Type B pancreatic cell (in vitro differentiated cells): ENCODE results near the gene KRTAP10-10. TPM values are rescaled to one million over a fixed set of nuclear protein-coding genes. Genes with fewer than 3 reads are reported as not detected.
A peak's percentile ranks its signal among the peaks of the same experiment; 100 is the strongest.
"Not testable (repeated sequence)": the region's sequence is repeated elsewhere in the genome, so short reads cannot be mapped to it uniquely, and the experiment has no call there.

Experiments used
- DNase-seq: peaks from one replicate; pipeline ENCODE4 v3.0.0; 2021; ENCODE audit warnings: mixed read lengths; ENCODE audit not compliant: unreplicated experiment; ENCODE audit errors: extremely low spot score
- H3K27ac Mint-ChIP-seq: 2 replicates; pipeline ENCODE4 v1.8.0; 2021; ENCODE audit warnings: mild to moderate bottlenecking, mixed read lengths
- H3K27me3 Mint-ChIP-seq: 2 replicates; pipeline ENCODE4 v1.8.0; 2021; ENCODE audit warnings: mixed read lengths
- H3K36me3 Mint-ChIP-seq: 2 replicates; pipeline ENCODE4 v1.8.0; 2021; ENCODE audit warnings: mixed read lengths
- H3K4me1 Mint-ChIP-seq: one replicate; pipeline ENCODE4 v1.8.0; 2021; ENCODE audit warnings: mixed read lengths; ENCODE audit not compliant: unreplicated experiment
- H3K4me3 Mint-ChIP-seq: 2 replicates; pipeline ENCODE4 v1.8.0; 2021; ENCODE audit warnings: mild to moderate bottlenecking, mixed read lengths
- H3K9me3 Mint-ChIP-seq: 2 replicates; pipeline ENCODE4 v1.8.0; 2021; ENCODE audit warnings: mixed read lengths
- total RNA-seq: library from RNA; stranded (reverse); gene quantifications from 2 replicates; pipeline ENCODE4 v1.2.1, GENCODE V29; 2021; ENCODE audit warnings: low replicate concordance
- TF ChIP-seq, protein P1 (sequence below): fragments of 200-600 bp; sonication (generic); conservative IDR thresholded peaks from 2 replicates; pipeline ENCODE4 v1.5.0; 2021; ENCODE audit warnings: antibody characterized with exemption, mild to moderate bottlenecking

KRTAP10-10 gene
- total RNA-seq, 1 donor from 2014 or later = not detected

DNA sequence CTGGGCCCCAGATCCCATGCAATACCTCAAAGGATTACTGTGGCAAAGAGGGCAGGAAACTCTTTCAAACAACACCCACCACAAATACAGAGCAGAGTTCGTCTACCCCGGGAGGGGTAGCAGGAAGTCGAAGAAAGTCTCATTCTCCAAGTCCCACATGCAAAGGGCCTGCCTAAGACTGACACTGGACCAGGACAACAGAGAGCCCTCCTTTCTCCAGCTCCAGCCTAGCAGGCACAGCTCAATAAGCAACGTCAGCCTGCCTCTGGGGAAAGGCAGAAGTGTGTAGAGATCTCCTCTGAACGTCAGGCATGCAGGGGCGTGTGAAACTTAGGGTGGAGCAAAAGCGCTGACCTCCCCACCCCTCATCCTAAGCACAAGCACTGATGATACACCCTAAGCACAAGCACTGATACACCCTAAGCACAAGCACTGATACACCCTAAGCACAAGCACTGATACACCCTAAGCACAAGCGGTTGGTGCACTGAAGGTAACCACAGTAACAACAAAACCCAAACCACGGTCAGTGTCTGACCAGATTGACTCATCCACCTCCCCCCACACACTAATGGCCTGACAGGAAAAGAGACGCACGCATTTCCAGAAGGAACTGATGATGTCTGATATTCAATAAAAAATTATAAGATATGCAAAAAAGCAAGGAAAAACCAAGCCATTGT, 21.9 kb downstream of the KRTAP10-10 start:
- TF ChIP-seq, protein P1, sequence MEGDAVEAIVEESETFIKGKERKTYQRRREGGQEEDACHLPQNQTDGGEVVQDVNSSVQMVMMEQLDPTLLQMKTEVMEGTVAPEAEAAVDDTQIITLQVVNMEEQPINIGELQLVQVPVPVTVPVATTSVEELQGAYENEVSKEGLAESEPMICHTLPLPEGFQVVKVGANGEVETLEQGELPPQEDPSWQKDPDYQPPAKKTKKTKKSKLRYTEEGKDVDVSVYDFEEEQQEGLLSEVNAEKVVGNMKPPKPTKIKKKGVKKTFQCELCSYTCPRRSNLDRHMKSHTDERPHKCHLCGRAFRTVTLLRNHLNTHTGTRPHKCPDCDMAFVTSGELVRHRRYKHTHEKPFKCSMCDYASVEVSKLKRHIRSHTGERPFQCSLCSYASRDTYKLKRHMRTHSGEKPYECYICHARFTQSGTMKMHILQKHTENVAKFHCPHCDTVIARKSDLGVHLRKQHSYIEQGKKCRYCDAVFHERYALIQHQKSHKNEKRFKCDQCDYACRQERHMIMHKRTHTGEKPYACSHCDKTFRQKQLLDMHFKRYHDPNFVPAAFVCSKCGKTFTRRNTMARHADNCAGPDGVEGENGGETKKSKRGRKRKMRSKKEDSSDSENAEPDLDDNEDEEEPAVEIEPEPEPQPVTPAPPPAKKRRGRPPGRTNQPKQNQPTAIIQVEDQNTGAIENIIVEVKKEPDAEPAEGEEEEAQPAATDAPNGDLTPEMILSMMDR = no peak
- Mint-ChIP-seq H3K9me3 (peaks cover 13% of the 10 kb centered on the region), H3K27ac (no peak overlapping the region), H3K36me3 (no peaks in the 10 kb centered on the region), H3K4me3 (no peak overlapping the region), H3K4me1 (no peaks in the 10 kb centered on the region), H3K27me3 (no peaks in the 10 kb centered on the region)
- peak; percentile 34 for DNase-seq

DNA sequence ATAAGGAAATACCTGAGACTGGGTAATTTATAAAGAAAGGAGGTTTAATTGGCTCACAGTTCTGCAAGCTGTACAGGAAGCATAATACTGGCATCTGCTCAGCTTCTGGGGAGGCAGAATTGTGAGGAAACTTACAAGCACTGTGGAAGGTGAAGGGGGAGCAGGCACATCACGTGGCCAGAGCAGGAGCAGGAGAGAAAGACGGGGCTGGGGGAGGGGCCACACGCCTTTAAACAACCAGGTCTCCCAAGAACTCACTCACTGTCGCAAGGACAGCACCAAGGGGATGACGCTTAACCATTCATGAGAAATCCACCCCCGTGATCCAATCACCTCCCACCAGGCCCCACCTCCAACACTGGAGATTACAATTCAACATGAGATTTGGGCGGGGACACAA, 24.4 kb downstream of the KRTAP10-10 start:
- peak; percentile 24 for DNase-seq
- not testable (repeated sequence) for H3K9me3 Mint-ChIP-seq, H3K36me3 Mint-ChIP-seq, H3K27ac Mint-ChIP-seq, H3K4me1 Mint-ChIP-seq, H3K4me3 Mint-ChIP-seq, H3K27me3 Mint-ChIP-seq

DNA sequence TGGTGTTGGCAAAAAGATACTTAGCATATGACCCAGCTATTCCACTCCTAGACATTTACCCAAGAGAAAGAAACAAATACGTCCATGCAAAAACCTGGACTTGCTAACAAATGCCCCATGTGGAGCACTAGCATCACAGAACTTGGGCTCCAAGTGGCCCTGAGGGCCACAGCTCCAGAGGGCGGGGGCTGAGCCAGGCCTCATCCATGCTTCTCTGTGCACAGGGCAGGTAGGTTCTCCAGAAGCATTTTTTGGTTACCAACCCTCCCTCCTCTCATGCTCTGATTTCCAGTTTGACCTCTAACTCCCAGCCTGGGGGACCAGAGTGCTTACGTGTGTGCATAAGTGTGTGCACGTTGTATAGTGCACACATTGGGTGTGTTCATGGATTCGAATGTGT, 27.5 kb downstream of the KRTAP10-10 start:
- H3K27me3 Mint-ChIP-seq = peaks cover 4% of the 10 kb centered on the region
- no peak overlapping the region for H3K4me3 Mint-ChIP-seq
- H3K36me3 Mint-ChIP-seq = no peaks in the 10 kb centered on the region
- H3K9me3 Mint-ChIP-seq = peaks cover 4% of the 10 kb centered on the region
- peak; percentile 24 for DNase-seq
- TF ChIP-seq, protein P1 = no peak
- H3K4me1 Mint-ChIP-seq = no peaks in the 10 kb centered on the region
- H3K27ac Mint-ChIP-seq = no peak overlapping the region

DNA sequence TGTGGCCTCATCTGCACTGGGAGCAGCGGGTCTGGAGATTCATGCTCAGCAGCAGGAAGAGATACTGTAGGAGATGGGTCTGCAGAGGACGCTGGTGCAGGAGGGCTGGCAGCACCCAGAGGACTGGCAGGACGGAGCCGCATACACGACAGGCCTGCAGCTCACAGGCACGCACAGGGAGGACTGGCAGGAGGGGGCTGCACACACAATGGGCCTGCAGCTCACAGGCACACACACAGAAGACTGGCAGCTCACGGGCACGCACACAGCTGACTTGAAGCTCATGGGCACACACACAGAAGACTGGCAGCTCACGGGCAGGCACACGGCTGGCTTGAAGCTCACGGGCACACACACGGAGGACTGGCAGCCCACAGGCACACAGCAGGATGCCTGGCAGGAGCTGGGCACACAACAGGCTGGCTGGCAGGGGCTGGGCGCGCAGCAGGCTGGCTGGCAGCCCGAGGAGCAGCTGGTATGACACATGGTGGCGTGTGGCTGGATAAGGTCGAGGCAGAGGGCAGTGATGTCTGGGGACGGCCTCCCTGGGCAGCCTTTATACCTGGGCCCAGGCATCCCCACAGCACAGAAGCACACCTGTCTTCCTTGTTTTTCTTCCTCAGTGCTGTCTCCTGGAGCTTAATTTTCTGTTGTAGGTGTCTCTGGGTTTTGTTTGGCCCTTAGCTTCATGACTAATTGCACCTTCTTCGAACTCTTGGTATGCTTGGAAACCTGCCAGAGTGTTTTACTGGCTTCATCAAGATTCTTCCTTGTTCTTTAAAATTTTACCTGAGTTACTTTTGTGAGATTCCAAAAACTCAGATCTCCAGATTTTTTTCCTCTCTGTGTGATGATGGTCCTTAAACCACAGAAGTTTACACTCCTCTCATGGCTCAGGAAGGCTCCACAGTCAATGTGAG, 29.5 kb downstream of the KRTAP10-10 start, which contains the start of gene KRTAP12-2:
Gene KRTAP12-2 (minus strand): TSS at position 527 of the 920 bp plus-strand sequence. CDS start 41 bp downstream, at position 486.
- Mint-ChIP-seq H3K36me3 (no peaks in the 10 kb centered on the region), H3K27ac (no peak within 1 kb of the TSS), H3K9me3 (peaks cover 4% of the 10 kb centered on the region), H3K4me3 (no peak within 1 kb of the TSS), H3K4me1 (no peaks in the 10 kb centered on the region), H3K27me3 (peaks cover 4% of the 10 kb centered on the region)
- DNase-seq = no peak
- TF ChIP-seq, protein P1 = no peak

DNA sequence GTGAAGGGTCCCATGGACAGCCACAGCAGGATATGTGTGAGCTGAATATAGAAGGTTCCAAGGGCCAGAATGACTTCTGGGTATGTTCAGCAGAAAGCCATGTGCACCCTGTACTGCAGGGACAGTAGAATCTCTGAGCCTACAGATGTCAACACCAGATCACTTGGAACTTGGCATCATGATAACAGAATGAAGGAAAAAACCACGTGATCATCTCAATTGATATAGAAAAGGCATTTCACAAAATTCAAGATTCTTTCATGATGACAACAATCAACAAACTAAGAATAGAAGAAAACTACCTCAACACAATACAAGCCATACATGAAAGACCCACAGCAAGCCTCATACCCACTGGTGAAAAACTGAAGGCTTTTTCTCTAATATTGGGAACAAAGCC, 30.5 kb downstream of the KRTAP10-10 start:
- Mint-ChIP-seq H3K9me3 (peaks cover 4% of the 10 kb centered on the region), H3K27me3 (peaks cover 4% of the 10 kb centered on the region), H3K36me3 (no peaks in the 10 kb centered on the region), H3K27ac (no peak overlapping the region), H3K4me3 (no peak overlapping the region), H3K4me1 (no peaks in the 10 kb centered on the region)
- TF ChIP-seq, protein P1 = no peak
- DNase-seq = no peak
